MM.1S (cell line): ENCODE data around the gene APPBP2.

ENCODE experiments used
- DNase-seq: peaks from one replicate; pipeline ENCODE4 v3.0.0-alpha.2; 2015
- H2AFZ ChIP-seq: fragments of 300-600 bp; sonication (generic); 2 replicates; pipeline ENCODE4 v1.6.0; 2016; ENCODE audit warnings: antibody characterized with exemption, low read length
- H3F3A ChIP-seq: fragments of 300-600 bp; sonication (generic); 2 replicates; pipeline ENCODE4 v1.6.1; 2016; ENCODE audit warnings: mild to moderate bottlenecking, antibody characterized with exemption, low read length, moderate library complexity, mixed read lengths; ENCODE audit not compliant: insufficient read depth
- H3K27ac ChIP-seq: fragments of 300-600 bp; sonication (generic); 2 replicates; pipeline ENCODE4 v1.5.1; 2016; ENCODE audit warnings: mild to moderate bottlenecking, low read length
- H3K27me3 ChIP-seq: fragments of 300-600 bp; sonication (generic); replicated peaks from 2 replicates; pipeline ENCODE4 v1.6.0; 2016; ENCODE audit warnings: low read length; ENCODE audit not compliant: insufficient read depth
- H3K36me3 ChIP-seq: fragments of 300-600 bp; sonication (generic); replicated peaks from 2 replicates; pipeline ENCODE4 v1.6.1; 2016; ENCODE audit warnings: mild to moderate bottlenecking, low read length, mixed read lengths; ENCODE audit not compliant: insufficient read depth
- H3K4me1 ChIP-seq: fragments of 300-600 bp; sonication (generic); 2 replicates; pipeline ENCODE4 v1.6.1; 2016; ENCODE audit warnings: low read length, mixed read lengths
- H3K4me2 ChIP-seq: fragments of 300-600 bp; sonication (generic); 2 replicates; pipeline ENCODE4 v1.6.0; 2016; ENCODE audit warnings: low read depth, low read length
- H3K4me3 ChIP-seq: fragments of 300-600 bp; sonication (generic); 2 replicates; pipeline ENCODE4 v1.5.1; 2016; ENCODE audit warnings: low read length, mixed read lengths
- H3K79me2 ChIP-seq: fragments of 300-600 bp; sonication (generic); 2 replicates; pipeline ENCODE4 v1.6.1; 2016; ENCODE audit warnings: mixed run types, low read length, mixed read lengths
- H3K9ac ChIP-seq: fragments of 300-600 bp; sonication (generic); 2 replicates; pipeline ENCODE4 v1.6.1; 2016; ENCODE audit warnings: low read length, mixed read lengths
- H3K9me2 ChIP-seq: fragments of 300-600 bp; sonication (generic); replicated peaks from 2 replicates; pipeline ENCODE4 v1.6.1; 2016; ENCODE audit warnings: mild to moderate bottlenecking, low read length, mixed read lengths; ENCODE audit not compliant: insufficient read depth
- H3K9me3 ChIP-seq: fragments of 300-600 bp; sonication (generic); replicated peaks from 2 replicates; pipeline ENCODE4 v1.6.1; 2016; ENCODE audit warnings: mild to moderate bottlenecking, low read length, mixed read lengths; ENCODE audit not compliant: insufficient read depth
- H4K20me1 ChIP-seq: fragments of 300-600 bp; sonication (generic); 2 replicates; pipeline ENCODE4 v1.6.1; 2016; ENCODE audit warnings: mild to moderate bottlenecking, low read length, moderate library complexity, mixed read lengths; ENCODE audit not compliant: insufficient read depth
- CTCF ChIP-seq: fragments of 300-600 bp; sonication (generic); IDR thresholded peaks from 2 replicates; pipeline ENCODE4 v1.5.1; 2016; ENCODE audit warnings: antibody characterized with exemption, low read length, mixed read lengths
- EZH2 ChIP-seq: fragments of 300-600 bp; sonication (generic); optimal IDR thresholded peaks from 2 replicates; pipeline ENCODE3; 2017; ENCODE audit warnings: low read depth, mild to moderate bottlenecking, antibody characterized with exemption, low read length, mixed read lengths
- EZH2phosphoT487 ChIP-seq: fragments of 300-600 bp; sonication (generic); IDR thresholded peaks from 2 replicates; pipeline ENCODE4 v1.6.1; 2018; ENCODE audit warnings: antibody characterized with exemption, low read length

Gene APPBP2

GRCh38 chr17:60471451-60471850 lies 54.6 kb downstream of the APPBP2 start:
- Histone ChIP-seq H3K9me3 (no peaks in the 10 kb centered on the region), H3K36me3 (no peaks in the 10 kb centered on the region), H3K9ac (no peak overlapping the region), H3K79me2 (peaks cover 21% of the 10 kb centered on the region), H3K27ac (no peak overlapping the region), H3F3A (peaks cover 16% of the 10 kb centered on the region), H3K9me2 (no peaks in the 10 kb centered on the region), H3K4me2 (no peak overlapping the region), H3K4me3 (no peak overlapping the region), H2AFZ (no peak overlapping the region), H3K4me1 (peaks cover 18% of the 10 kb centered on the region), H3K27me3 (no peaks in the 10 kb centered on the region), H4K20me1 (no peaks in the 10 kb centered on the region)
- no peak for DNase-seq
- TF ChIP-seq CTCF (no peak), EZH2phosphoT487 (no peak), EZH2 (no peak)

- Histone ChIP-seq H3K9ac (no peak overlapping the region), H4K20me1 (no peaks in the 10 kb centered on the region), H3K9me3 (no peaks in the 10 kb centered on the region), H2AFZ (no peak overlapping the region), H3K36me3 (no peaks in the 10 kb centered on the region), H3K27ac (no peak overlapping the region), H3K9me2 (no peaks in the 10 kb centered on the region), H3K4me2 (no peak overlapping the region), H3K4me3 (no peak overlapping the region), H3K79me2 (peaks cover 21% of the 10 kb centered on the region), H3K4me1 (peaks cover 18% of the 10 kb centered on the region), H3F3A (peaks cover 16% of the 10 kb centered on the region), H3K27me3 (no peaks in the 10 kb centered on the region)
- no peak for DNase-seq
- no peak for TF ChIP-seq EZH2phosphoT487
- no peak for TF ChIP-seq EZH2
- TF ChIP-seq CTCF = no peak
Observed at GRCh38 chr17:60468371-60468770, 57.7 kb downstream of the APPBP2 start.

- Histone ChIP-seq H3K9me2 (no peaks in the 10 kb centered on the region), H3F3A (peaks cover 1% of the 10 kb centered on the region; the same call in 1 of the 2 replicates), H4K20me1 (no peaks in the 10 kb centered on the region), H2AFZ (no peak overlapping the region), H3K4me2 (no peak overlapping the region), H3K4me1 (peaks cover 7% of the 10 kb centered on the region), H3K36me3 (no peaks in the 10 kb centered on the region; the same call in 1 of the 2 replicates), H3K9me3 (no peaks in the 10 kb centered on the region), H3K9ac (no peak overlapping the region), H3K27me3 (no peaks in the 10 kb centered on the region), H3K79me2 (peaks cover 21% of the 10 kb centered on the region), H3K4me3 (no peak overlapping the region), H3K27ac (no peak overlapping the region)
- no peak for DNase-seq
- no peak for TF ChIP-seq EZH2phosphoT487
- TF ChIP-seq CTCF = no peak
- no peak for TF ChIP-seq EZH2
Observed at GRCh38 chr17:60464343-60464742, 61.7 kb downstream of the APPBP2 start.
